CD4-positive, alpha-beta memory T cell (primary cell): ENCODE measurements around the gene LRRK1. TPM values are rescaled to one million over a fixed set of nuclear protein-coding genes. Genes with fewer than 3 reads are reported as not detected.

Source experiments
- CTCF ChIA-PET: fragments of 350-600 bp; sonication (Branson Sonifier 250); formaldehyde crosslinking; loops from one replicate; lab custom pipeline; 2021; ENCODE audit warnings: inconsistent platforms; ENCODE audit not compliant: partially characterized antibody; lab: Charles Lee
- POLR2A ChIA-PET: fragments of 350-600 bp; sonication (Branson Sonifier 250); formaldehyde crosslinking; loops from one replicate; lab custom pipeline; 2021; ENCODE audit not compliant: partially characterized antibody; lab: Charles Lee
- DNase-seq, 5 donors: peaks; one replicate each; pipeline versions ENCODE4 v3.0.0 to v3.0.0-alpha.2; 2020 to 2022; ENCODE audit warnings: mixed read lengths in 1 of 5
- H3K27ac ChIP-seq: one replicate; pipeline ENCODE4 v1.7.0; 2013; ENCODE audit warnings: low read depth, low read length
- H3K27me3 ChIP-seq: 2 replicates; pipeline ENCODE4 v1.7.0; 2013; ENCODE audit warnings: mild to moderate bottlenecking, low read length, moderate library complexity; ENCODE audit not compliant: insufficient read depth
- H3K36me3 ChIP-seq: 2 replicates; pipeline ENCODE4 v1.7.0; 2013; ENCODE audit warnings: mild to moderate bottlenecking, low read length, moderate library complexity; ENCODE audit not compliant: insufficient read depth
- H3K4me1 ChIP-seq: 2 replicates; pipeline ENCODE4 v1.7.0; 2013; ENCODE audit warnings: mild to moderate bottlenecking, low read length, moderate library complexity; ENCODE audit not compliant: insufficient read depth
- H3K4me3 ChIP-seq, 2 donors: one replicate each; pipeline ENCODE4 v1.7.0; 2013; ENCODE audit warnings: low read length in 2 of 2, mild to moderate bottlenecking in 1 of 2
- H3K9me3 ChIP-seq, 2 donors: one replicate each; pipeline ENCODE4 v1.7.0; 2013; ENCODE audit warnings: low read length in 2 of 2, control low read depth in 1 of 2; ENCODE audit not compliant: control insufficient read depth in 1 of 2
- H3K27ac Mint-ChIP-seq, 7 donors: one replicate each; pipeline ENCODE4 v1.8.0; 2020 to 2021; ENCODE audit warnings: mixed read lengths in 7 of 7, mild to moderate bottlenecking in 6 of 7, inconsistent platforms in 3 of 7, moderate library complexity in 3 of 7
- H3K27me3 Mint-ChIP-seq, 2 donors: one replicate each; pipeline ENCODE4 v1.8.0; 2020 to 2021; ENCODE audit warnings: mixed read lengths in 2 of 2
- H3K36me3 Mint-ChIP-seq, 2 donors: one replicate each; pipeline ENCODE4 v1.8.0; 2020 to 2021; ENCODE audit warnings: mixed read lengths in 2 of 2, inconsistent platforms in 1 of 2, mild to moderate bottlenecking in 1 of 2
- H3K4me1 Mint-ChIP-seq, 4 donors: one replicate each; pipeline ENCODE4 v1.8.0; 2020 to 2021; ENCODE audit warnings: mixed read lengths in 4 of 4, mild to moderate bottlenecking in 1 of 4
- H3K4me3 Mint-ChIP-seq, 8 donors: one replicate each; pipeline ENCODE4 v1.8.0; 2020 to 2021; ENCODE audit warnings: mixed read lengths in 8 of 8, mild to moderate bottlenecking in 7 of 8, moderate library complexity in 6 of 8, inconsistent platforms in 3 of 8
- H3K9me3 Mint-ChIP-seq, 8 donors: one replicate each; pipeline ENCODE4 v1.8.0; 2020 to 2021; ENCODE audit warnings: mixed read lengths in 8 of 8, mild to moderate bottlenecking in 5 of 8, inconsistent platforms in 3 of 8, moderate library complexity in 1 of 8
- intact Hi-C: fragments of 100-400 bp; cut with micrococcal nuclease; formaldehyde crosslinking; loops from one replicate; pipeline ENCODE4 v1.15.1; 2023
- polyA plus RNA-seq, 2 donors: library from polyadenylated mRNA; unstranded; fragments of 300-500 nt; fragmentation: Illumina TruSeq; gene quantifications; one replicate each; pipeline ENCODE4 v1.2.3, GENCODE V29; 2021
- total RNA-seq, 2 experiments: library from RNA; stranded (reverse); gene quantifications; one replicate each; pipeline ENCODE4 v1.2.3, GENCODE V29; 2021

Gene LRRK1
- total and polyA plus RNA-seq, 4 experiments from 2014 or later, result 0.50 to 0.58 (median 0.53) TPM; not detected in 1

DNA sequence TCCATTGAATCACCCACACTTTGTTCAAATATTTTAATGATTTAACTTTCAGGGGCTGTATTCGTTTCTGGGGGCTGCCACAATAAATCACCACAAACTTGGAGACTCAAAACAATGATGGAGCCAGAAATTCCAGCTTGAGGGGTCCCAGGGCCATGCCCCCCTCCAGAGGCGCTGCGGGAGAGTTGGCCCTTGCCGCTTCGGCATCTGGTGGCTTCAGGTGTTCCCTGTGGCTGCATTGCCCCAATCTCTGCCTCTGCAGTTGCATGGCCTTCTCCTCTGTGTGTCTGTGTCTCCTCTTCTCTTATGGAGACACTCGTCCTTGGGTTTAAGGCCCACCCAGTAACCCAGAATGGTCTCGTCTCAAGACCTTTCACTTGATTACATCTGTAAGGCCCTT is 187.9 kb downstream of the LRRK1 start:
- Histone ChIP-seq H3K27ac (no peak overlapping the region), H3K4me3 (no peak overlapping the region), H3K27me3 (no peaks in the 10 kb centered on the region), H3K9me3 (no peaks in the 10 kb centered on the region), H3K4me1 (no peaks in the 10 kb centered on the region), H3K36me3 (no peaks in the 10 kb centered on the region)
- H3K27me3 Mint-ChIP-seq, result no peaks in the 10 kb centered on the region
- H3K4me3 Mint-ChIP-seq, result no peak overlapping the region
- ChIA-PET POLR2A (no interaction called here), CTCF (no interaction called here)
- DNase-seq, result no peak
- no peaks in the 10 kb centered on the region for H3K36me3 Mint-ChIP-seq
- intact Hi-C loops, result no loop called here
- peak overlapping the region in 1 of 7 donors; percentile 68 for H3K27ac Mint-ChIP-seq
- no peaks in the 10 kb centered on the region for H3K4me1 Mint-ChIP-seq
- peaks cover 0 to 2% (median 0%) of the 10 kb centered on the region in 8 donors for H3K9me3 Mint-ChIP-seq

DNA sequence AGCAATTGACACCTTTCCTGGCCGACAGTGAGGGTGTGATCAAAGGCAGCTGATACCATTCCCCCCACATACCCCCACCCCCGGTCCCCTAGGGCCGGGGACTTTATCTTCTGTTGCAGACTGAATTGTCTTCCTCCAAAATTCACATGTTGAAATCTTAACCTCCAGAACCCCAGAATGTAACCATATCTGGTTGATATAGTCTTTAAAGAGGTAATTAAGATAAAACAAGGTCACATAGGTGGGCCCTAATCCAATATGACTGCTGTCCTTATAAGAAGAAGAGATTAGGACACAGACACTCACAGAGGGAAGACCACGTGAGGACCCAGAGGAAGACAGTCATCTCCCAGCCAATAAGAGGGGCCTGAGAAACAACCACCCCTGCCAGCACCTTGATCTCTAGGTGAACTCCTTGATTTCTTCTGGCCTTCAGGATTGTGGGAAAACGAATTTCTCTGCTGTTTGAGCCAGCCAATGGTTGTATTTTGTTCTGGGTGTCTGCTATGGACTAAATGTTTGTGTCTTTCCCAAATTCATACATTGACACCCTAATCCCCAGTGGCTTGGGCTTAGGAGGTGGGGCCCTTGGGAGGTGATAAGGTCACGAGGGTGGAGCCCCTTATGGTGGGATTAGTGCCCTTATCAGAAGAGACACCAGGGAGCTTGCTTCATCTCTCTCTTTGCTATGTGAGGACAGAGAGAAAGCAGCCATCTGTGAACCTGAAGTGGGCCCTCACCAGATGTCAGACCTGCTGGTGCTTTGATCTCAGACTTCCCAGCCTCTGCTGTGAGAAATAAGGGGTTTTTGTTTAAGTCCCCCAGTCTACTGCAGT is 188.7 kb downstream of the LRRK1 start:
- ChIA-PET POLR2A (no interaction called here), CTCF (no interaction called here)
- Mint-ChIP-seq H3K9me3 (peaks cover 0 to 2% (median 0%) of the 10 kb centered on the region in 8 donors), H3K36me3 (no peaks in the 10 kb centered on the region), H3K27ac (peak overlapping the region in 1 of 7 donors; percentile 42), H3K4me3 (no peak overlapping the region), H3K27me3 (no peaks in the 10 kb centered on the region), H3K4me1 (no peaks in the 10 kb centered on the region)
- no peaks in the 10 kb centered on the region for H3K4me1 ChIP-seq
- no peak overlapping the region for H3K27ac ChIP-seq
- intact Hi-C loops, result no loop called here
- no peak overlapping the region for H3K4me3 ChIP-seq
- no peaks in the 10 kb centered on the region for H3K9me3 ChIP-seq
- H3K36me3 ChIP-seq, result no peaks in the 10 kb centered on the region
- no peak for DNase-seq
- H3K27me3 ChIP-seq, result no peaks in the 10 kb centered on the region

DNA sequence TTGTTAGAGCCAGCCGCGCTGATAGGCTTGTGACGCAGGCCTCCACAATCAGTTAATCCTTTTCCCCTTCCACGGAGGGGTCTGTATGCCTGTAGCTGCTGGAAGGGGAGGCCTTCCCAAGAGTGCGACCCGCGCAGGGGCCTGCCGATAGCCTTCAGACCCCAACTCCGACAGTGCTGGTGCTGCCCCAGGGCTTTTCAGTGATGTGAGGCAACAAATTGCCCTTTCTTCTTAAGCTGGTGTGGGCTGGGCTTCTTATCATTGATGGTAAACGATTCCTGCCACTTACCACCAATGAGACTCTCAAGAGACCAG is 189.3 kb downstream of the LRRK1 start:
- Histone ChIP-seq H3K27ac (no peak overlapping the region), H3K27me3 (no peaks in the 10 kb centered on the region), H3K4me1 (no peaks in the 10 kb centered on the region), H3K4me3 (no peak overlapping the region), H3K36me3 (no peaks in the 10 kb centered on the region), H3K9me3 (no peaks in the 10 kb centered on the region)
- H3K4me3 Mint-ChIP-seq, result no peak overlapping the region
- H3K9me3 Mint-ChIP-seq, result peaks cover 0 to 2% (median 0%) of the 10 kb centered on the region in 8 donors
- intact Hi-C loops, result no loop called here
- no peaks in the 10 kb centered on the region for H3K27me3 Mint-ChIP-seq
- DNase-seq, result no peak
- no peaks in the 10 kb centered on the region for H3K4me1 Mint-ChIP-seq
- ChIA-PET CTCF (no interaction called here), POLR2A (no interaction called here)
- H3K36me3 Mint-ChIP-seq, result no peaks in the 10 kb centered on the region
- H3K27ac Mint-ChIP-seq, result no peak overlapping the region

DNA sequence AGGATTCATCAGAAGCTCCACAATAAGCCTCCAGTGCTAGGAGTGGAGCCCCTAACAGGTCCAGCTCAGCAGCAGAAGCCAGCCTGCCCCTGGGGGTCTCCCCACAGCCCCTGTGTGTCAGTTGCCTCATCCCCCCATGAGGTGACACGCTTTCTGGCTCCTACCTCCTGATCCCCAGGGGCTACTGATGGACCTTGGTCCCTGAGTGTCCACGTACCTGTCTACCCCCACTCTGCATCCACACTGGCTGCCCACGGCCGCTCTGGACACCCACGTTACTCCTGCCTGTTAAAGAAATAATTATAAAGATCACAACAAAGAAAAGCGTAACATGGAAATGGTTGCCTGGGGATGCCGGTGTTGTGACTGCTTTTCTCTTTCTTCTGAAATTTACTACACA is 189.6 kb downstream of the LRRK1 start:
- intact Hi-C loops, result no loop called here
- ChIA-PET CTCF (no interaction called here), POLR2A (no interaction called here)
- H3K27me3 ChIP-seq, result no peaks in the 10 kb centered on the region
- no peak for DNase-seq
- no peak overlapping the region for H3K4me3 ChIP-seq
- peaks cover 0 to 2% (median 0%) of the 10 kb centered on the region in 8 donors for H3K9me3 Mint-ChIP-seq
- H3K4me3 Mint-ChIP-seq, result no peak overlapping the region
- no peaks in the 10 kb centered on the region for H3K4me1 Mint-ChIP-seq
- H3K27ac Mint-ChIP-seq, result no peak overlapping the region
- H3K9me3 ChIP-seq, result no peaks in the 10 kb centered on the region
- no peaks in the 10 kb centered on the region for H3K36me3 ChIP-seq
- H3K27me3 Mint-ChIP-seq, result no peaks in the 10 kb centered on the region
- no peaks in the 10 kb centered on the region for H3K36me3 Mint-ChIP-seq
- H3K4me1 ChIP-seq, result no peaks in the 10 kb centered on the region
- no peak overlapping the region for H3K27ac ChIP-seq

DNA sequence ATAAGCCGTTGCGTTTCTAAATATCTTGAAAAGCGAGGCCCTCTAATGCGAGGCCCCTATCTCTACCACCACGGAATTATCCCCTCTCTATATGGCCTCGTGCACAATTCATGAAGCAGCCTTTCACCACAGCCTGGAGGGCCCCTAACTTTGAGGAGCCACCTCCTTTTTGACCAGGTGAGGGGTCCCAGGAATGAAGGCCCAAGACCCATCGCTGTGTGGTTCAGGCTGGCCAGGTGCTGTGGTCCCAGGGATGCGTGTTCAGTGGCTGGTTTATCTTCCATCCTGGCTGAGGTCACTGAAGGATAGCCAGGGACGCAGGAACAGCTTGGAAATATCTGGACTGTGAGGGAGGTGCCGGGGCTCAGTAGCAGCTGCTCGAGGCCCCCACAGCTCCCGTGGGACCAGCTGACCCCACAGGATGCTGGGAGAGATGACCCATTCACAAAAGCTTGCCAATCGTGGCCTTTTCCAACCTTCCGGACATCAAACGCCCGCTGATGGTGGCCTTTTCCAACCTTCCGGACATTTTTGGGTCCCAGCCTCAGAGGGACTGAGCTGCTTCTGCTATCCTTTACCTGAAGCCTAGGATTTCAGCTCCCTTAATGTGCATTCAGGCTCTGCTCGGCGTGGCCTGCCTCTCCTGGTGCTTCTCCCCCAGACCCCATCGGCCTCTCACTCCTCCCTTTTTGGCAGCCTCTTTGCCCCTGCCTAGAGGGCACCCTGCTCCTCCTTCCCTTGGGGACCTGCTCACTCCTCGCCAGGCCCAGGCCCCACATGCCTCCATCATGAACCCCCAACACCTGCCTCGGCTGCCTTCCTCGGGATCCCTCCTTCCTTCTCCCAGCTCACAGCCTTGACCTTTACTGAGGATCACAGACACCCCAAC is 191.8 kb downstream of the LRRK1 start:
- no peak overlapping the region for H3K4me3 ChIP-seq
- ChIA-PET POLR2A (no interaction called here), CTCF (interaction anchor here (0.8 kb wide), 1 partner anchor 102 kb away, joined by 3 read pairs; no protein-coding TSS in a partner anchor)
- Mint-ChIP-seq H3K4me1 (no peaks in the 10 kb centered on the region), H3K4me3 (no peak overlapping the region), H3K36me3 (no peaks in the 10 kb centered on the region), H3K27me3 (no peaks in the 10 kb centered on the region), H3K27ac (no peak overlapping the region), H3K9me3 (peaks cover 0 to 2% (median 0%) of the 10 kb centered on the region in 8 donors)
- H3K27ac ChIP-seq, result no peak overlapping the region
- intact Hi-C loops, result no loop called here
- no peaks in the 10 kb centered on the region for H3K9me3 ChIP-seq
- no peak for DNase-seq
- H3K4me1 ChIP-seq, result no peaks in the 10 kb centered on the region
- H3K27me3 ChIP-seq, result no peaks in the 10 kb centered on the region
- no peaks in the 10 kb centered on the region for H3K36me3 ChIP-seq

DNA sequence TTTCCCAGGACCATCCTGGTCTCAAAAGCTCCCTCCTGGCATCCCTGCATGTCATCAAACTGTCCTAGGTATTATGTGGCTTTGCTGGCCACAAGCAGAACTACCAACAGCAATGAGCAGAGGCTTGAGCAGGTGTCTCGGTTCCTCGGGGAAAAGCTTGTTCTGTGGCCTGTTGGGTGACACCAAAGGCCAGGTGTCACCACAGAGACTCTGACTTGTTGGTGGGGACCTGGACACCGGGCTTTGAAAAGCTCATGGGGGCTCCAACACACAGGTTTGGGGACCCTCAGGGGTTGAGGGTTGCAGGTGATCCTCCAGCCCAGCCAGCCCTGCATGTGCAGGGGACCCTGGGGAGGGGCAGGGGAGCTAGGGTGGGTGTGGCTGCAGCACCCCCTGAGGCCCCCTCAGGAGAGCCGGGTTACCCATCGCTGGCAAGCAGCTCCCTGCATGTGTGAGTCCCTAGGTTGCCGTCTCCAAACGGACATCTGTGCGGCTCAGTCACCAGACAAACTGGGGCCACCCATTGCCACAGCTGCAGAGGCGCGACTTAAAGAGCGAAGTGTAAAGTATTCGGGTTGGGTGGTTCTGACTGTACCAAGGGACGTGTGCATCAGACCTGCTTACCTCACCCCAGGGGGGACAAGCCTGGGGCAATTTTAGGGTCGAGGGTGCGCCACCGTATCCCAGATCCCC is 192.6 kb downstream of the LRRK1 start:
- no peaks in the 10 kb centered on the region for H3K27me3 ChIP-seq
- DNase-seq, result no peak
- Mint-ChIP-seq H3K4me1 (no peaks in the 10 kb centered on the region), H3K9me3 (peaks cover 0 to 2% (median 0%) of the 10 kb centered on the region in 8 donors), H3K27ac (no peak overlapping the region), H3K27me3 (no peaks in the 10 kb centered on the region), H3K36me3 (no peaks in the 10 kb centered on the region), H3K4me3 (no peak overlapping the region)
- no peaks in the 10 kb centered on the region for H3K36me3 ChIP-seq
- CTCF ChIA-PET, result no interaction called here
- no peaks in the 10 kb centered on the region for H3K9me3 ChIP-seq
- no peak overlapping the region for H3K4me3 ChIP-seq
- POLR2A ChIA-PET, result no interaction called here
- intact Hi-C loops, result no loop called here
- no peaks in the 10 kb centered on the region for H3K4me1 ChIP-seq
- H3K27ac ChIP-seq, result no peak overlapping the region
